Neural progenitor cell (in vitro differentiated cells): ENCODE data around the gene MRAS. TPM values are rescaled to one million over a fixed set of nuclear protein-coding genes. Genes with fewer than 3 reads are reported as not detected.

ENCODE experiments used
- DNase-seq: peaks from one replicate; pipeline ENCODE4 v3.0.0-alpha.2; 2016; ENCODE audit warnings: low spot score
- H2AFZ ChIP-seq: fragments of 200-600 bp; sonication (generic); replicated peaks from 2 replicates; pipeline ENCODE4 v1.6.1; 2016; ENCODE audit warnings: antibody characterized with exemption
- H3F3A ChIP-seq: fragments of 200-600 bp; sonication (generic); 2 replicates; pipeline ENCODE4 v1.6.1; 2016; ENCODE audit warnings: antibody characterized with exemption, low read depth
- H3K27ac ChIP-seq: fragments of 200-600 bp; sonication (generic); 2 replicates; pipeline ENCODE4 v1.5.1; 2016; ENCODE audit warnings: mild to moderate bottlenecking
- H3K27me3 ChIP-seq: fragments of 200-600 bp; sonication (generic); 2 replicates; pipeline ENCODE4 v1.6.1; 2016; ENCODE audit warnings: mild to moderate bottlenecking, moderate library complexity
- H3K36me3 ChIP-seq: fragments of 200-600 bp; sonication (generic); 2 replicates; pipeline ENCODE4 v1.5.1; 2016
- H3K4me1 ChIP-seq: fragments of 200-600 bp; sonication (generic); 2 replicates; pipeline ENCODE4 v1.6.1; 2016; ENCODE audit warnings: mixed run types
- H3K4me2 ChIP-seq: fragments of 200-600 bp; sonication (generic); 2 replicates; pipeline ENCODE4 v1.6.1; 2016
- H3K4me3 ChIP-seq: fragments of 200-600 bp; sonication (generic); 2 replicates; pipeline ENCODE4 v1.5.1; 2016
- H3K79me2 ChIP-seq: fragments of 200-600 bp; sonication (generic); 2 replicates; pipeline ENCODE4 v1.6.1; 2016; ENCODE audit warnings: low read depth
- H3K9ac ChIP-seq: fragments of 200-600 bp; sonication (generic); 2 replicates; pipeline ENCODE4 v1.6.1; 2016
- H3K9me3 ChIP-seq: fragments of 200-600 bp; sonication (generic); 2 replicates; pipeline ENCODE4 v1.5.1; 2016; ENCODE audit warnings: low read depth
- H4K20me1 ChIP-seq: fragments of 200-600 bp; sonication (generic); 2 replicates; pipeline ENCODE4 v1.6.1; 2016; ENCODE audit warnings: low read depth
- H3K27ac Mint-ChIP-seq: 3 replicates; pipeline ENCODE4 v1.8.0; 2021; ENCODE audit warnings: mixed read lengths
- H3K27me3 Mint-ChIP-seq: 2 replicates; pipeline ENCODE4 v1.8.0; 2022; ENCODE audit warnings: low read depth, mild to moderate bottlenecking, inconsistent platforms, moderate library complexity, mixed read lengths; ENCODE audit not compliant: insufficient read depth
- H3K36me3 Mint-ChIP-seq: 3 replicates; pipeline ENCODE4 v1.8.0; 2021; ENCODE audit warnings: mixed read lengths
- H3K4me1 Mint-ChIP-seq: 3 replicates; pipeline ENCODE4 v1.8.0; 2021; ENCODE audit warnings: mixed read lengths
- H3K4me3 Mint-ChIP-seq: 3 replicates; pipeline ENCODE4 v1.8.0; 2021; ENCODE audit warnings: mild to moderate bottlenecking, moderate library complexity, mixed read lengths
- H3K9me3 Mint-ChIP-seq: 3 replicates; pipeline ENCODE4 v1.8.0; 2020; ENCODE audit warnings: mixed read lengths
- CTCF ChIP-seq: fragments of 200-600 bp; sonication (generic); IDR thresholded peaks from 2 replicates; pipeline ENCODE4 v1.5.1; 2017; ENCODE audit warnings: antibody characterized with exemption, mild to moderate bottlenecking
- EZH2 ChIP-seq: fragments of 200-600 bp; sonication (generic); IDR thresholded peaks from 2 replicates; pipeline ENCODE4 v1.6.1; 2017; ENCODE audit warnings: antibody characterized with exemption, mild to moderate bottlenecking, moderate library complexity
- EZH2phosphoT487 ChIP-seq: fragments of 200-600 bp; sonication (generic); IDR thresholded peaks from 2 replicates; pipeline ENCODE4 v1.6.1; 2017; ENCODE audit warnings: antibody characterized with exemption
- total RNA-seq: library from RNA; depleted of rRNA; stranded (reverse); fragments of >200 nt; gene quantifications from 2 replicates; pipeline ENCODE4 v1.2.3, GENCODE V29; 2015; ENCODE audit warnings: low replicate concordance

Gene MRAS
- total RNA-seq, 1 donor from 2014 or later = 17.2 TPM

- peaks cover 19% of the 10 kb centered on the region for H3K4me1 Mint-ChIP-seq
- Histone ChIP-seq H3K4me3 (no peak overlapping the region), H3K9me3 (no peaks in the 10 kb centered on the region), H3K9ac (no peak overlapping the region), H2AFZ (no peak overlapping the region), H3K4me2 (no peak overlapping the region), H3K4me1 (no peaks in the 10 kb centered on the region), H3F3A (no peaks in the 10 kb centered on the region), H3K27ac (no peak overlapping the region), H3K27me3 (no peaks in the 10 kb centered on the region), H4K20me1 (no peaks in the 10 kb centered on the region), H3K79me2 (no peaks in the 10 kb centered on the region), H3K36me3 (no peaks in the 10 kb centered on the region)
- H3K9me3 Mint-ChIP-seq = peaks cover 3% of the 10 kb centered on the region
- no peak for DNase-seq
- TF ChIP-seq EZH2 = no peak
- no peak for TF ChIP-seq CTCF
- no peak for TF ChIP-seq EZH2phosphoT487
- H3K4me3 Mint-ChIP-seq = no peak overlapping the region
- peaks cover 5% of the 10 kb centered on the region for H3K27me3 Mint-ChIP-seq
- H3K36me3 Mint-ChIP-seq = peaks cover 10% of the 10 kb centered on the region
- peak overlapping the region; percentile 27 for H3K27ac Mint-ChIP-seq
Observed at GRCh38 chr3:138383715-138384465, 35.5 kb downstream of the MRAS start.

GRCh38 chr3:138384531-138384930, 36.2 kb downstream of the MRAS start:
- no peaks in the 10 kb centered on the region for H3K79me2 ChIP-seq
- H3K4me1 ChIP-seq = no peaks in the 10 kb centered on the region
- no peak for DNase-seq
- Mint-ChIP-seq H3K36me3 (peaks cover 8% of the 10 kb centered on the region), H3K9me3 (peaks cover 3% of the 10 kb centered on the region), H3K4me1 (peaks cover 22% of the 10 kb centered on the region), H3K4me3 (no peak overlapping the region), H3K27ac (peak overlapping the region; percentile 27), H3K27me3 (peaks cover 5% of the 10 kb centered on the region)
- H3K4me2 ChIP-seq = no peak overlapping the region
- H3K9ac ChIP-seq = no peak overlapping the region
- H3F3A ChIP-seq = no peaks in the 10 kb centered on the region
- H4K20me1 ChIP-seq = no peaks in the 10 kb centered on the region
- no peaks in the 10 kb centered on the region for H3K27me3 ChIP-seq
- H2AFZ ChIP-seq = no peak overlapping the region
- no peak overlapping the region for H3K27ac ChIP-seq
- TF ChIP-seq CTCF = no peak
- no peak for TF ChIP-seq EZH2phosphoT487
- TF ChIP-seq EZH2 = no peak
- H3K36me3 ChIP-seq = no peaks in the 10 kb centered on the region
- H3K9me3 ChIP-seq = no peaks in the 10 kb centered on the region
- H3K4me3 ChIP-seq = no peak overlapping the region

- Histone ChIP-seq H3K9ac (no peak overlapping the region), H3K79me2 (no peaks in the 10 kb centered on the region), H4K20me1 (no peaks in the 10 kb centered on the region), H2AFZ (no peak overlapping the region), H3K27ac (no peak overlapping the region), H3K9me3 (no peaks in the 10 kb centered on the region), H3K36me3 (no peaks in the 10 kb centered on the region), H3F3A (no peaks in the 10 kb centered on the region), H3K27me3 (no peaks in the 10 kb centered on the region), H3K4me3 (no peak overlapping the region), H3K4me2 (no peak overlapping the region), H3K4me1 (no peaks in the 10 kb centered on the region)
- Mint-ChIP-seq H3K27me3 (peaks cover 5% of the 10 kb centered on the region), H3K4me1 (peaks cover 22% of the 10 kb centered on the region), H3K9me3 (peaks cover 3% of the 10 kb centered on the region), H3K36me3 (peaks cover 8% of the 10 kb centered on the region), H3K4me3 (no peak overlapping the region), H3K27ac (no peak overlapping the region)
- no peak for DNase-seq
- TF ChIP-seq EZH2phosphoT487 = no peak
- TF ChIP-seq EZH2 = no peak
Observed at GRCh38 chr3:138384976-138385375, 36.6 kb downstream of the MRAS start.

- no peak for DNase-seq
- H3K36me3 Mint-ChIP-seq = peaks cover 7% of the 10 kb centered on the region
- Histone ChIP-seq H3K4me3 (no peak overlapping the region), H3K27ac (no peak overlapping the region), H4K20me1 (no peaks in the 10 kb centered on the region), H3K27me3 (no peaks in the 10 kb centered on the region), H3K36me3 (no peaks in the 10 kb centered on the region), H3K79me2 (no peaks in the 10 kb centered on the region), H3K9me3 (no peaks in the 10 kb centered on the region), H3K9ac (no peak overlapping the region), H3F3A (no peaks in the 10 kb centered on the region), H3K4me2 (no peak overlapping the region), H2AFZ (no peak overlapping the region), H3K4me1 (no peaks in the 10 kb centered on the region)
- no peak for TF ChIP-seq EZH2phosphoT487
- TF ChIP-seq CTCF = no peak
- no peak for TF ChIP-seq EZH2
- H3K27me3 Mint-ChIP-seq = peaks cover 5% of the 10 kb centered on the region
- peaks cover 3% of the 10 kb centered on the region for H3K9me3 Mint-ChIP-seq
- H3K27ac Mint-ChIP-seq = no peak overlapping the region
- no peak overlapping the region for H3K4me3 Mint-ChIP-seq
- peaks cover 10% of the 10 kb centered on the region for H3K4me1 Mint-ChIP-seq
Observed at GRCh38 chr3:138389144-138389601, 40.8 kb downstream of the MRAS start.
